ENCODE measurements around the gene ASCL1. TPM values are rescaled to one million over a fixed set of nuclear protein-coding genes. Genes with fewer than 3 reads are reported as not detected.

The ASCL1 gene
- total RNA-seq, 1 donor from 2014 or later: not detected

- Mint-ChIP-seq H3K4me3 (no peak overlapping the region), H3K27me3 (ENCODE audit: low read depth) (peaks cover 74% of the 10 kb centered on the region), H3K4me1 (no peaks in the 10 kb centered on the region), H3K27ac (no peak overlapping the region), H3K36me3 (no peaks in the 10 kb centered on the region), H3K9me3 (no peaks in the 10 kb centered on the region)
- no peak for DNase-seq (ENCODE audit: low spot score in 2 of 2, unreplicated experiment in 2 of 2)
- no peak for TF ChIP-seq CTCF (IDR thresholded peaks at IDR 0.05; ENCODE audit: unreplicated experiment)
Observed at GRCh38 chr12:102920271-102920670, 37.2 kb upstream of the ASCL1 start.

GRCh38 chr12:102921240-102921639, 36.2 kb upstream of the ASCL1 start:
- DNase-seq (ENCODE audit: low spot score in 2 of 2, unreplicated experiment in 2 of 2): no peak
- no peak overlapping the region for H3K27ac Mint-ChIP-seq
- no peak for TF ChIP-seq CTCF (IDR thresholded peaks at IDR 0.05; ENCODE audit: unreplicated experiment)
- H3K36me3 Mint-ChIP-seq: no peaks in the 10 kb centered on the region
- H3K4me3 Mint-ChIP-seq: no peak overlapping the region
- no peaks in the 10 kb centered on the region for H3K4me1 Mint-ChIP-seq
- no peaks in the 10 kb centered on the region for H3K9me3 Mint-ChIP-seq
- peaks cover 74% of the 10 kb centered on the region for H3K27me3 Mint-ChIP-seq (ENCODE audit: low read depth)

- Mint-ChIP-seq H3K4me1 (no peaks in the 10 kb centered on the region), H3K4me3 (no peak overlapping the region), H3K36me3 (no peaks in the 10 kb centered on the region), H3K27me3 (ENCODE audit: low read depth) (peaks cover 70% of the 10 kb centered on the region), H3K9me3 (no peaks in the 10 kb centered on the region), H3K27ac (no peak overlapping the region)
- DNase-seq (ENCODE audit: low spot score in 2 of 2, unreplicated experiment in 2 of 2): no peak
- no peak for TF ChIP-seq CTCF (IDR thresholded peaks at IDR 0.05; ENCODE audit: unreplicated experiment)
Observed at GRCh38 chr12:102927220-102927619, 30.3 kb upstream of the ASCL1 start.

GRCh38 chr12:102933168-102933567, 24.3 kb upstream of the ASCL1 start:
- Mint-ChIP-seq H3K4me1 (no peaks in the 10 kb centered on the region), H3K36me3 (no peaks in the 10 kb centered on the region), H3K27me3 (ENCODE audit: low read depth) (peaks cover 62% of the 10 kb centered on the region), H3K27ac (no peak overlapping the region), H3K9me3 (peaks cover 3% of the 10 kb centered on the region), H3K4me3 (no peak overlapping the region)
- TF ChIP-seq CTCF (IDR thresholded peaks at IDR 0.05; ENCODE audit: unreplicated experiment): no peak
- DNase-seq (ENCODE audit: low spot score in 2 of 2, unreplicated experiment in 2 of 2): no peak

- no peaks in the 10 kb centered on the region for H3K4me1 Mint-ChIP-seq
- no peak for TF ChIP-seq CTCF (IDR thresholded peaks at IDR 0.05; ENCODE audit: unreplicated experiment)
- DNase-seq (ENCODE audit: low spot score in 2 of 2, unreplicated experiment in 2 of 2): no peak
- H3K27ac Mint-ChIP-seq: no peak overlapping the region
- peaks cover 24% of the 10 kb centered on the region for H3K9me3 Mint-ChIP-seq
- no peaks in the 10 kb centered on the region for H3K36me3 Mint-ChIP-seq
- H3K27me3 Mint-ChIP-seq (ENCODE audit: low read depth): peaks cover 52% of the 10 kb centered on the region
- no peak overlapping the region for H3K4me3 Mint-ChIP-seq
Observed at GRCh38 chr12:102939059-102939458, 18.4 kb upstream of the ASCL1 start.

- no peak overlapping the region for H3K27ac Mint-ChIP-seq
- H3K4me3 Mint-ChIP-seq: no peak overlapping the region
- TF ChIP-seq CTCF (IDR thresholded peaks at IDR 0.05; ENCODE audit: unreplicated experiment): no peak
- DNase-seq (ENCODE audit: low spot score in 2 of 2, unreplicated experiment in 2 of 2): no peak
- peaks cover 54% of the 10 kb centered on the region for H3K27me3 Mint-ChIP-seq (ENCODE audit: low read depth)
- H3K4me1 Mint-ChIP-seq: no peaks in the 10 kb centered on the region
- H3K36me3 Mint-ChIP-seq: no peaks in the 10 kb centered on the region
- H3K9me3 Mint-ChIP-seq: peaks cover 24% of the 10 kb centered on the region
Observed at GRCh38 chr12:102939670-102940222, 17.7 kb upstream of the ASCL1 start.
